Caki2 (cell line): ENCODE results near the gene SYT8. TPM values are rescaled to one million over a fixed set of nuclear protein-coding genes. Genes with fewer than 3 reads are reported as not detected.

Experiments used
- DNase-seq: peaks from one replicate; pipeline ENCODE4 v3.0.0-alpha.2; 2015; ENCODE audit warnings: low read depth
- in situ Hi-C: cut with HindIII; loops from 2 replicates; pipeline ENCODE4 v1.10.0; 2016; ENCODE audit warnings: low sequenced_read_pairs, low pct_unique_long_range_greater_than_20kb, mixed read lengths
- total RNA-seq: library from RNA; depleted of rRNA; stranded (reverse); fragments of >200 nt; shearing (Covaris generic); gene quantifications from 2 replicates; pipeline ENCODE4 v1.2.3, GENCODE V29; 2014; ENCODE audit warnings: low replicate concordance

SYT8 gene
- total RNA-seq, 1 experiment from 2014 or later, result not detected

- no peak for DNase-seq
- in situ Hi-C loops, result no loop called here
Observed at GRCh38 chr11:1840780-1841480, 6.1 kb downstream of the SYT8 start.

- DNase-seq, result no peak
- in situ Hi-C loops, result no loop called here
Observed at GRCh38 chr11:1841511-1842148, 6.8 kb downstream of the SYT8 start.

GRCh38 chr11:1842149-1843097, 7.6 kb downstream of the SYT8 start:
- no peak for DNase-seq
- in situ Hi-C loops, result no loop called here

GRCh38 chr11:1843098-1843473, 8.3 kb downstream of the SYT8 start:
- in situ Hi-C loops, result no loop called here
- DNase-seq, result no peak

GRCh38 chr11:1843796-1844195, 9.0 kb downstream of the SYT8 start:
- in situ Hi-C loops, result no loop called here

GRCh38 chr11:1844221-1845094, 9.7 kb downstream of the SYT8 start:
- DNase-seq, result peak; percentile 32
- in situ Hi-C loops, result no loop called here

More at GRCh38 chr11:1843796-1844195, 9.0 kb downstream of the SYT8 start:
- DNase-seq, result no peak

- in situ Hi-C loops, result no loop called here
- DNase-seq, result no peak
Observed at GRCh38 chr11:1845095-1845429, 10.3 kb downstream of the SYT8 start.

GRCh38 chr11:1845561-1846452, 11.0 kb downstream of the SYT8 start:
- no peak for DNase-seq
- in situ Hi-C loops, result no loop called here

- in situ Hi-C loops, result no loop called here
- DNase-seq, result no peak
Observed at GRCh38 chr11:1846453-1846932, 11.7 kb downstream of the SYT8 start.

GRCh38 chr11:1847006-1847735, 12.4 kb downstream of the SYT8 start:
- DNase-seq, result no peak
- in situ Hi-C loops, result no loop called here

GRCh38 chr11:1847926-1848639, 13.3 kb downstream of the SYT8 start:
- in situ Hi-C loops, result no loop called here
- DNase-seq, result no peak

- no peak for DNase-seq
- in situ Hi-C loops, result no loop called here
Observed at GRCh38 chr11:1848640-1849430, 14.0 kb downstream of the SYT8 start.

GRCh38 chr11:1851468-1852180, 16.8 kb downstream of the SYT8 start:
- DNase-seq, result no peak
- in situ Hi-C loops, result no loop called here

- DNase-seq, result no peak
- in situ Hi-C loops, result no loop called here
Observed at GRCh38 chr11:1852271-1852876, 17.6 kb downstream of the SYT8 start.
